Mammary epithelial cell (primary cell): ENCODE data around the gene TIMMDC1.

Experiments
- CTCF ChIP-seq, 2 donors: IDR thresholded peaks in 1 of 2; conservative IDR thresholded peaks in 1 of 2; 2 replicates each; pipeline ENCODE4 v1.5.1; 2011 to 2012; ENCODE audit warnings: inconsistent platforms in 2 of 2, low read length in 2 of 2, mild to moderate bottlenecking in 2 of 2, control low read depth in 1 of 2, low read depth in 1 of 2; ENCODE audit not compliant: insufficient read depth in 1 of 2; ENCODE audit errors: extremely low read depth in 1 of 2
- EZH2 ChIP-seq: IDR thresholded peaks from 2 replicates; pipeline ENCODE4 v1.6.1; 2012; ENCODE audit warnings: low read length, inconsistent platforms, borderline replicate concordance

- TF ChIP-seq CTCF (conservative IDR thresholded peaks at IDR 0.05 in 1 of 2, IDR thresholded peaks at IDR 0.05 in 1 of 2; ENCODE audit: extremely low read depth in 1 of 2, insufficient read depth in 1 of 2, low read depth in 1 of 2, low read length in 2 of 2) (no peak), EZH2 (no peak)
These were observed 48.9 kb downstream of the TIMMDC1 start for GRCh38 chr3:119547227-119547626.
